K562 (cell line): ENCODE data around the gene EID2. TPM values are rescaled to one million over a fixed set of nuclear protein-coding genes. Genes with fewer than 3 reads are reported as not detected.

Experiments used
- CBX3 ChIP-seq, 2 experiments: IDR thresholded peaks; 1 replicate in 1 of 2; 2 replicates in 1 of 2; pipeline ENCODE4 v1.6.1; 2012; ENCODE audit warnings: inconsistent platforms in 2 of 2, low read length in 2 of 2, borderline replicate concordance in 1 of 2, control low read depth in 1 of 2
- CBX5 ChIP-seq: IDR thresholded peaks from 2 replicates; pipeline ENCODE4 v1.6.1; 2014; ENCODE audit warnings: low read depth, borderline replicate concordance
- CXXC5 ChIP-seq: fragments of 250-450 bp; sonication (Bioruptor Pico); IDR thresholded peaks from 2 replicates; pipeline ENCODE4 v1.8.0; 2022; ENCODE audit warnings: inconsistent platforms, mild to moderate bottlenecking, moderate library complexity
- ELF2 ChIP-seq: fragments of 250-450 bp; sonication (Bioruptor Pico); IDR thresholded peaks from 2 replicates; pipeline ENCODE4 v1.5.0; 2021; ENCODE audit warnings: mild to moderate bottlenecking
- EP300 ChIP-seq: IDR thresholded peaks from 2 replicates; pipeline ENCODE4 v1.6.1; 2012; ENCODE audit warnings: low read length, improper control_type of control experiment
- EP400 ChIP-seq: fragments of 450-650 bp; IDR thresholded peaks from 2 replicates; pipeline ENCODE4 v1.6.1; 2017; ENCODE audit warnings: antibody characterized with exemption, mild to moderate bottlenecking, moderate library complexity
- HDAC8 ChIP-seq: fragments of 450-650 bp; IDR thresholded peaks from 2 replicates; pipeline ENCODE4 v1.6.1; 2016; ENCODE audit warnings: mild to moderate bottlenecking, missing genetic modification characterization, moderate library complexity, missing compliant biosample characterization
- ILF3 ChIP-seq: fragments of 450-650 bp; IDR thresholded peaks from 2 replicates; pipeline ENCODE4 v1.6.1; 2018; ENCODE audit warnings: antibody characterized with exemption, mild to moderate bottlenecking, moderate library complexity, borderline replicate concordance
- KHSRP ChIP-seq: fragments of 450-650 bp; IDR thresholded peaks from 2 replicates; pipeline ENCODE4 v1.6.1; 2017
- KLF13 ChIP-seq: fragments of 450-650 bp; IDR thresholded peaks from 2 replicates; pipeline ENCODE4 v1.6.1; 2016; ENCODE audit warnings: missing genetic modification characterization, low read depth, mild to moderate bottlenecking, missing compliant biosample characterization, moderate library complexity, borderline replicate concordance
- LARP7 ChIP-seq: fragments of 450-650 bp; IDR thresholded peaks from 2 replicates; pipeline ENCODE4 v1.6.1; 2016
- PHB2 ChIP-seq: fragments of 450-650 bp; IDR thresholded peaks from 2 replicates; pipeline ENCODE4 v1.6.1; 2017; ENCODE audit warnings: low read depth
- POLR2H ChIP-seq: IDR thresholded peaks from 2 replicates; pipeline ENCODE4 v1.6.1; 2016; ENCODE audit warnings: missing genetic modification characterization, low read depth, mild to moderate bottlenecking, control low read depth, missing compliant biosample characterization, moderate library complexity
- RB1 ChIP-seq: fragments of 450-650 bp; IDR thresholded peaks from 2 replicates; pipeline ENCODE4 v1.6.1; 2017; ENCODE audit warnings: low read depth, mild to moderate bottlenecking
- RNF2 ChIP-seq: sonication (generic); IDR thresholded peaks from 2 replicates; pipeline ENCODE4 v1.6.1; 2016
- STAT6 ChIP-seq: sonication (generic); formaldehyde crosslinking; IDR thresholded peaks from 2 replicates; pipeline ENCODE4 v1.8.1; 2023; ENCODE audit warnings: mild to moderate bottlenecking, missing genetic modification reagents
- TCF3 ChIP-seq: sonication (generic); formaldehyde crosslinking; IDR thresholded peaks from 2 replicates; pipeline ENCODE4 v1.4.0; 2020; ENCODE audit warnings: mild to moderate bottlenecking, missing genetic modification reagents
- TFAM ChIP-seq: fragments of 250-450 bp; sonication (Bioruptor Pico); conservative IDR thresholded peaks from 2 replicates; pipeline ENCODE4 v1.5.0; 2021; ENCODE audit warnings: mild to moderate bottlenecking, moderate library complexity
- XRCC5 ChIP-seq: fragments of 200-400 bp; formaldehyde crosslinking; IDR thresholded peaks from 2 replicates; pipeline ENCODE4 v1.6.1; 2017; ENCODE audit warnings: low read depth, mild to moderate bottlenecking, low read length
- ZBTB33 ChIP-seq: sonication (generic); formaldehyde crosslinking; IDR thresholded peaks from 2 replicates; pipeline ENCODE4 v1.8.1; 2023; ENCODE audit warnings: mild to moderate bottlenecking, missing genetic modification reagents
- ZBTB8A ChIP-seq: fragments of 450-650 bp; IDR thresholded peaks from 2 replicates; pipeline ENCODE4 v1.6.1; 2018; ENCODE audit warnings: mild to moderate bottlenecking, moderate library complexity; ENCODE audit not compliant: partially characterized antibody
- ZNF134 ChIP-seq: fragments of 250-450 bp; sonication (Bioruptor Pico); conservative IDR thresholded peaks from 2 replicates; pipeline ENCODE4 v1.4.0; 2020
- polyA plus RNA-seq, 8 experiments: library from polyadenylated mRNA; depleted of rRNA in 4 of 8; stranded (reverse) in 5 of 8; unstranded in 3 of 8; fragments of >200 nt; fragmentation: Nextera tagmentation in 2 of 8; fragmentation: Illumina TruSeq in 1 of 8; extraction: Ambion mirVana in 2 of 8; extraction: Trizol in 1 of 8; gene quantifications; 2 replicates each; pipeline versions ENCODE4 v1.2.1 to v1.2.3, GENCODE V29; 2011 to 2014; ENCODE audit warnings: inconsistent platforms in 1 of 8, missing spikeins in 1 of 8
- total RNA-seq, 7 experiments: library from RNA; depleted of rRNA in 6 of 7; stranded (reverse); fragments of >200 nt in 6 of 7; fragmentation: Illumina TruSeq in 2 of 7; extraction: Trizol in 2 of 7; gene quantifications; 2 replicates each; pipeline versions ENCODE4 v1.2.1 to v1.2.3, GENCODE V29; 2011 to 2021; ENCODE audit warnings: low replicate concordance in 1 of 7
- TF ChIP-seq, protein P1 (sequence below): sonication (generic); formaldehyde crosslinking; IDR thresholded peaks from 2 replicates; pipeline ENCODE4 v1.8.0; 2022; ENCODE audit warnings: mild to moderate bottlenecking, missing genetic modification reagents

The EID2 gene
- total and polyA plus RNA-seq, 9 of the 15 experiments (the other 6 are each of a cell fraction or from before 2014, with no cell fraction given) = 2.5 to 18.5 (median 11.3) TPM

GRCh38 chr19:39502640-39503417 lies 37.1 kb downstream of the EID2 start (continued):
- TF ChIP-seq, protein P1, sequence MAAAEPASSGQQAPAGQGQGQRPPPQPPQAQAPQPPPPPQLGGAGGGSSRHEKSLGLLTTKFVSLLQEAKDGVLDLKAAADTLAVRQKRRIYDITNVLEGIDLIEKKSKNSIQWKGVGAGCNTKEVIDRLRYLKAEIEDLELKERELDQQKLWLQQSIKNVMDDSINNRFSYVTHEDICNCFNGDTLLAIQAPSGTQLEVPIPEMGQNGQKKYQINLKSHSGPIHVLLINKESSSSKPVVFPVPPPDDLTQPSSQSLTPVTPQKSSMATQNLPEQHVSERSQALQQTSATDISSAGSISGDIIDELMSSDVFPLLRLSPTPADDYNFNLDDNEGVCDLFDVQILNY (CRISPR knock-in tag) = peak; percentile 98
- peak; percentile 79; the same call in 1 of the 2 replicates for TF ChIP-seq RNF2
- TF ChIP-seq CBX5 = no peak
- TF ChIP-seq ILF3 = no peak
- TF ChIP-seq XRCC5 = 0 out of 2 replicates have a peak, but pooled peaks have one; percentile 18
- no peak for TF ChIP-seq PHB2
- TF ChIP-seq EP300 = no peak
- peak; percentile 88 for TF ChIP-seq HDAC8 (tag)
- no peak for TF ChIP-seq POLR2H (tag)
- peak; percentile 87; the same call in 1 of the 2 replicates for TF ChIP-seq STAT6 (CRISPR knock-in tag)
- TF ChIP-seq ELF2 = 0 out of 2 replicates have a peak, but pooled peaks have one; percentile 18
- TF ChIP-seq ZNF134 = no peak
- TF ChIP-seq LARP7 = no peak
- peak in 1 of 2 experiments; percentile 83; a peak in 2 of 3 replicates for TF ChIP-seq CBX3 (IDR thresholded peaks at IDR 0.05; ENCODE audit: borderline replicate concordance in 1 of 2, low read length in 2 of 2)
- TF ChIP-seq TCF3 (CRISPR knock-in tag) = peak; percentile 46
- no peak for TF ChIP-seq TFAM (CRISPR knock-in tag)
- TF ChIP-seq EP400 = peak; percentile 6; the same call in 1 of the 2 replicates
- peak; percentile 98 for TF ChIP-seq RB1
- TF ChIP-seq KLF13 (tag) = no peak
- peak; percentile 96 for TF ChIP-seq CXXC5 (CRISPR knock-in tag)
- no peak for TF ChIP-seq ZBTB8A
- no peak for TF ChIP-seq KHSRP
- peak; percentile 99 for TF ChIP-seq ZBTB33
